GM10847 (cell line): ENCODE measurements around the gene RBM4B.

Experiments used
- POLR2A ChIP-seq: IDR thresholded peaks from 2 replicates; pipeline ENCODE4 v1.6.1; 2011; ENCODE audit not compliant: insufficient read length; ENCODE audit errors: extremely low read depth

Gene RBM4B

GRCh38 chr11:66713746-66714480, 36.2 kb upstream of the RBM4B start:
- no peak for TF ChIP-seq POLR2A

- no peak for TF ChIP-seq POLR2A
Measured at GRCh38 chr11:66710384-66710930, 32.8 kb upstream of the RBM4B start.

DNA sequence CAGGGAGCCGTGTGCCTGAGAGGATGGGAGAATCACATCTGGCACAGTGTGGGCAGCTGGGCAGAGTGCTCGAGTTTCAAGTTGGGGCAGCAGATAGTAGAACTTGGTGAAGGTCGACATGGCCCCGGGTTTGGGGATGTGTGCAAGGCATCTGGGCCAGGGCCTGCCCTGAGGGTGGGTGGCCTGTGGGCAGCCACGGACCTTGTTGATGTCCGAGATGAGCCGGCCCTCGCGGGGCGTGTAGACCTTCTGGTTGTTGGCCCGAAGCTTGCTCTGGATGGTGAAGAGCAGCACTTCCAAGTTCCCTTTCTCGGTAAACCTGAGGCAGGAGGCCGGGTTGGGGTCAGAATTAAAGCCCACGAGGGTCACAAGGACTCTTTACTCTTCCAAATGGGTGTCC, 31.0 kb upstream of the RBM4B start:
- TF ChIP-seq POLR2A = no peak

- no peak for TF ChIP-seq POLR2A
Measured at GRCh38 chr11:66708094-66708493, 30.4 kb upstream of the RBM4B start.

GRCh38 chr11:66707486-66707885, 29.8 kb upstream of the RBM4B start:
- no peak for TF ChIP-seq POLR2A

DNA sequence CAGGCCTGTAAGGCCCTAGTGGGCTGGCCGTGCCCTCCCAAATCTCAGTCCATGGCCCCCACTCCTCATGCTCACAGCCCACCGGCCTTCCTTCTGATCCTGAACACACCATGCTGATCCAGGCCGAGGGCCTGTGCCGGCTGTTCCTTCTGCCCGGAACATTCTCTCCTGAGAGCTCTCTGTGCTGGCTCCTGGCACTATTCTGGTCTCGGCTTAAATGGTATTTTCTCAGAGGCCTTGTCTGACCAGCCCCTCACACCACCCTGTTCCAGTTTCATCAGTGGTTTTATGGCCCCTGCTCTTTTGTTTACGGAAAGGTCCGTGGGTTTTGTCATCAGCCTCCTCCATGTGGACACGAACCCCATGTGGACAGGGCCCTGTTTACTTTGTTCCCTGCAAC, 29.3 kb upstream of the RBM4B start:
- TF ChIP-seq POLR2A = no peak

DNA sequence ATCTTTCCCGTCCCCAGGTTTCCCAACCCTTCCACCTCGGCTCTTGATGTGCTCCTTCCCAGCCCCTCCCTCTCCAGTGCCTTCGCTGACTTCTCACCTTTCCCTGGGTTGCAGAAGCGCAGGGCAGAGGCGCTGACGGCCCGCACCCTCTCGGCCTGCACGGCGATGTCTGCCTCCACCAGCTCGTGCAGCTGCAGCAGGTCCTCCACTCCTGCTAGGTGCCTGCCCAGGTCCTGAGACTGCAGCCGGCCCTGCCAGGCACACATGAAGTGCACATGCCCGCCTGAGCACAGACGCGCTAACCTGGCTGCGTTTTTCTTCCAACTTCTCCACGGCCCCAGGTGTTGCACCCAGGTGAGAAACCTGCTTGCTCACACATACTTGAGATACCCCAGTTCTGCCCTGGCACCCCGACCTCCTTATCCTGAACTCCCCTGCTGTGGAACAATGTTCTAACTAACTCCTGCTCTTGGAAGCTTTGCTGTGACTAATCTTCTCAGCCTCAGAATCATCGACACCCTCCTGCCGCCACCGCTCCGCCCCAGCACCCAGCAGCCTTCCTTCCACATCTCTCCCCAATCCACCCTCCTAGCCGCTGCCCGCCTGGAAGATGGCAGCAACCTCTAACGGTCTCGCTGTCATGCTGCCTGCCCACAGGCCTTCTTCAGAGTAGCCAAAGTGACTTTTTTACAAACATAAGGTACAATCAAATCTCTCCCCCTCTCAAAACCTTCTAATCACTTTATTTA, 28.1 kb upstream of the RBM4B start:
- no peak for TF ChIP-seq POLR2A

- TF ChIP-seq POLR2A = no peak
Measured at GRCh38 chr11:66704659-66705360, 27.1 kb upstream of the RBM4B start.

GRCh38 chr11:66701432-66702240, 23.9 kb upstream of the RBM4B start:
- TF ChIP-seq POLR2A = no peak

DNA sequence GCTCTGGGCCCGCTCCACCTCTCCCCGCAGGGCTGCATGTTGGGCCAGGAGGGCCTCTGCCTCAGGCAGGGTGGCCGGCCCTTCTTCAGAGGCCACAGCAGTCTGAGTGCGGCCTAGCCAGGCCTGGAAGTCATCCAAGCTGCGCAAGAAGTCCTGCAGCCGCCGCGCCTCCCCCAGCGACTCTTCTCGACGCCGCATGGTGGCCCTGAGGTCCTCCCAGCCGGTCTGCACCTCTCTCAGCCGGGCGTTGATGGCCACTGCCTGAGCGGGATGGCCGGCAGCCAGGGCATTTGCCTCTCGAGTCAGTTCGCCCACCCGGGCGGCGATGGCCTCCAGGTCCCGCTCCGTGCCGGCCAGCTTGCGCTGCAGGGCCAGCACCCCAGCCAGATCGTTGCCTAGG, 23.1 kb upstream of the RBM4B start:
- TF ChIP-seq POLR2A = no peak

DNA sequence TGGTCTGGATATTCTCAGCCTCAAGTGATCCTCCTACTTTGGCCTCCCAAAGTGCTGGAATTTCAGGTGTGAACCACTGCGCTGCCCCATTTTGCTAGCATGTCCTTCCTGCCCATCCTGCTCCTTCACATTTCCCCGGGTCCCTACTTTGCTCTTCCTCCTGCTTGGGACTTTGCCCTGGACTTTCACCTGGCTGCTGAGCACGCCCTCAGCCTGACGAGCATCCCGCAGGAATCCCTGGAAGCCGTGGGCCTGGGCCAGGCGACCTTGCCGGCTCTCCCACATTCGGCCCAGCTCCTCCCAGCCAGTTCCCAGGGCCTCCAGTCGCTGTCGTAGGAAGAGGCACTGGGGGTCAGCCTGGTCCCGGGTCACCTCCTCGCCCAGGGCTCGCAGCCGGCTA, 22.6 kb upstream of the RBM4B start:
- TF ChIP-seq POLR2A = no peak

DNA sequence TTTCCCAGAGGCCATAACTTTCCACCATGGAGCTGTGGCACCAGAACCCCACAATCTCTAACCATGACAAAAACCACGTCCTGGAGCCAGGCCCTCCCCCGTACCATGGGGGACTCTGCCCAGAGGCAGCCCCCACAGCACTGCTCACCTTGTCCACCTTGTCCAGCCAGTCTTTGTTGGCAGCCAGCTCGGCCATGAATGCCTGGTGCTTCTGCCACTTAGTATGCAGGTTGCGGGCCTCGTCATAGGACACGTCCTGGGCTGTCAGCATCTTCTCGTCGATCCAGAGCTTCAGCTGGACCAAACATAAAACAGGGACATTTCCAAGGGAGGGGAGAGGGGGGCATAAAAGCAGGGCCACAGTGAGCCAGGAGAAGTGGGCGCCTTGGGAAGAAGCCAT, 20.8 kb upstream of the RBM4B start:
- no peak for TF ChIP-seq POLR2A

- TF ChIP-seq POLR2A = no peak
Measured at GRCh38 chr11:66697988-66698387, 20.3 kb upstream of the RBM4B start.

- TF ChIP-seq POLR2A = no peak
Measured at GRCh38 chr11:66696146-66696545, 18.5 kb upstream of the RBM4B start.

DNA sequence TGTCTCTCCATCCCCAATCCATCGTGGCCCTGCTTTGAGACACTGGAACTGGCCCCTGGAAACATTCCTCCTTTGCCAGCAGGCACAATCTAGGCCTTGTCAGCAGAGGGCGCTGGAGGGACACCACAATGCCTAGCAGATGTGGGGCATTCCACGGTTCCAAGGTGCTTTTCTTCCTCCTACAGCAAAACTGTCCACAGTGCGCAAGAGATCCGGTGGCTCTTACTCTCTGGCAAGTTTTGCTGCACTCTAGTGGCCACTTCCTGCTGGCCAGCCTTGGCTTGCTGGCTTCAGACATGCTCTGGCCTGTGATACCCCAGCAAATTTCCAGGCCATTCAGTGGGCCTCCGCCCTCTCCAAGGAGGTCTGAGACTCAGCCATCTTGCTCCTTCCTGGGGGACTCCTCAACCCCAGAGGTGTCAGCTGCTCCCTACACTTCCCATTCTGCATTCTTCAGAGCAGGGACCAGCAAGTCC, 17.1 kb upstream of the RBM4B start:
- no peak for TF ChIP-seq POLR2A

DNA sequence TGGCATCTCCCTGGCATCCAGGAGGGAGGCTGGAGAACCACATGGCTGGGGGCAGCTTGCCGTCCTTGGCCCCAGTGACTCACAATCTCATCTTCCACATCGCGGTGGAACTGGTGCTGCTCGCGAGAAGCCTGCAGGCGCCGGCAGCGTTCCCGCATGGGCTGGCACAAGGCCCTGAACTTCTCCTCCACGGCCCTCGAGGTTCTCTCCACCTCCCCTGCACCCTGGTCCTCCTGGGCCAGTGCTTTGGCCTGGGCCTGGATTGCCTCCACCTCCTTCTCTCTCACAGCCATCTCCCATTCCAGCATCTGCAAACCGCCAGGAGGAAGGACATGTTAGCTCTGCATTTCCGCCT, 16.3 kb upstream of the RBM4B start:
- no peak for TF ChIP-seq POLR2A
